Smooth muscle cell of the brain vasculature (primary cell): Measurements from ENCODE around the gene SFXN1.

Experiments used
- DNase-seq: peaks from one replicate; pipeline ENCODE4 v3.0.0-alpha.2; 2012; ENCODE audit warnings: low read depth, low spot score

Gene SFXN1

GRCh38 chr5:175465282-175465681 lies 13.1 kb upstream of the SFXN1 start:
- no peak for DNase-seq

GRCh38 chr5:175466700-175467318 lies 11.6 kb upstream of the SFXN1 start:
- DNase-seq = no peak

- DNase-seq = no peak
Observed at GRCh38 chr5:175467983-175468690, 10.2 kb upstream of the SFXN1 start.

GRCh38 chr5:175468892-175469291 lies 9.5 kb upstream of the SFXN1 start:
- DNase-seq = no peak

- no peak for DNase-seq
Observed at GRCh38 chr5:175469916-175470315, 8.4 kb upstream of the SFXN1 start.

GRCh38 chr5:175470781-175471180 lies 7.6 kb upstream of the SFXN1 start:
- DNase-seq = no peak

- DNase-seq = no peak
Observed at GRCh38 chr5:175471196-175471595, 7.2 kb upstream of the SFXN1 start.

- DNase-seq = no peak
Observed at GRCh38 chr5:175471628-175472027, 6.7 kb upstream of the SFXN1 start.

GRCh38 chr5:175472378-175472777 lies 6.0 kb upstream of the SFXN1 start:
- DNase-seq = no peak

GRCh38 chr5:175475248-175475647 lies 3.1 kb upstream of the SFXN1 start:
- no peak for DNase-seq

GRCh38 chr5:175477440-175477839 lies 920 bp upstream of the SFXN1 start:
- no peak for DNase-seq

- DNase-seq = no peak
Observed at GRCh38 chr5:175478008-175478383, 364 bp upstream of the SFXN1 start.

- DNase-seq = no peak
Observed at GRCh38 chr5:175479125-175479881, 943 bp downstream of the SFXN1 start.

GRCh38 chr5:175483337-175483736 lies 5.0 kb downstream of the SFXN1 start:
- DNase-seq = no peak

GRCh38 chr5:175484322-175484721 lies 6.0 kb downstream of the SFXN1 start:
- DNase-seq = no peak

GRCh38 chr5:175484829-175485228 lies 6.5 kb downstream of the SFXN1 start:
- no peak for DNase-seq

GRCh38 chr5:175485631-175486030 lies 7.3 kb downstream of the SFXN1 start:
- no peak for DNase-seq

GRCh38 chr5:175487514-175488222 lies 9.3 kb downstream of the SFXN1 start:
- no peak for DNase-seq

GRCh38 chr5:175489693-175490443 lies 11.5 kb downstream of the SFXN1 start:
- no peak for DNase-seq

- no peak for DNase-seq
Observed at GRCh38 chr5:175491223-175491622, 12.9 kb downstream of the SFXN1 start.

GRCh38 chr5:175493260-175493659 lies 14.9 kb downstream of the SFXN1 start:
- no peak for DNase-seq
